Transverse colon (tissue), 4 donors: ENCODE measurements around the gene CCL11. TPM values are rescaled to one million over a fixed set of nuclear protein-coding genes. Genes with fewer than 3 reads are reported as not detected.

Experiments used
- DNase-seq: peaks from one replicate; pipeline ENCODE4 v3.0.0-alpha.2; 2019
- H3K27ac ChIP-seq, 4 donors: fragments of 200-600 bp; sonication (generic); 2 replicates each; pipeline ENCODE4 v1.5.1; 2016 to 2018; ENCODE audit warnings: inconsistent platforms in 4 of 4
- H3K27me3 ChIP-seq: fragments of 200-600 bp; sonication (generic); 2 replicates; pipeline ENCODE4 v1.5.1; 2017; ENCODE audit warnings: inconsistent platforms
- H3K36me3 ChIP-seq, 4 donors: fragments of 200-600 bp; sonication (generic); 2 replicates each; pipeline ENCODE4 v1.5.1; 2017 to 2019; ENCODE audit warnings: inconsistent platforms in 4 of 4
- H3K4me1 ChIP-seq, 4 donors: fragments of 200-600 bp; sonication (generic); 2 replicates each; pipeline ENCODE4 v1.5.1; 2017 to 2020; ENCODE audit warnings: inconsistent platforms in 4 of 4
- H3K4me3 ChIP-seq, 4 donors: fragments of 200-600 bp; sonication (generic); 1 replicate in 1 of 4; 2 replicates in 3 of 4; pipeline versions ENCODE4 v1.5.1 to v1.6.1; 2017 to 2019; ENCODE audit warnings: inconsistent platforms in 4 of 4
- H3K9me3 ChIP-seq, 2 donors: fragments of 200-600 bp; sonication (generic); 2 replicates each; pipeline ENCODE4 v1.5.1; 2017 to 2019; ENCODE audit warnings: inconsistent platforms in 2 of 2
- CTCF ChIP-seq, 5 experiments: fragments of 200-600 bp in 3 of 5; fragments of 450-650 bp in 2 of 5; sonication (generic) in 3 of 5; IDR thresholded peaks; 1 replicate in 2 of 5; 2 replicates in 3 of 5; pipeline ENCODE4 v1.5.1; 2016 to 2017; ENCODE audit warnings: antibody characterized with exemption in 5 of 5, inconsistent platforms in 3 of 5, mild to moderate bottlenecking in 2 of 5, moderate library complexity in 1 of 5
- EP300 ChIP-seq: sonication (generic); formaldehyde crosslinking; IDR thresholded peaks from one replicate; pipeline ENCODE4 v1.6.1; 2017; ENCODE audit warnings: antibody characterized with exemption, low read depth
- POLR2A ChIP-seq: fragments of 450-650 bp; IDR thresholded peaks from one replicate; pipeline ENCODE4 v1.6.1; 2016; ENCODE audit warnings: antibody characterized with exemption, mild to moderate bottlenecking, moderate library complexity
- POLR2AphosphoS5 ChIP-seq, 3 donors: sonication (generic); formaldehyde crosslinking; IDR thresholded peaks; one replicate each; pipeline ENCODE4 v1.6.1; 2016; ENCODE audit warnings: antibody characterized with exemption in 3 of 3
- WGBS, 2 donors: methylation state at CpG; one replicate each; pipeline ENCODE4 v1.1.5; 2018; ENCODE audit warnings: low coverage in 1 of 2; 5-methylcytosine and 5-hydroxymethylcytosine counted together
- in situ Hi-C, 4 donors: fragments of 200-750 bp; cut with MboI; loops; one replicate each; pipeline versions ENCODE4 v1.15.0 to v1.15.1; 2017; ENCODE audit warnings: low sequenced_read_pairs in 3 of 4, low pct_ligation_motif_present in 1 of 4, low pct_unique_long_range_greater_than_20kb in 1 of 4
- intact Hi-C: fragments of 100-400 bp; cut with DNase I; formaldehyde crosslinking; loops from one replicate; pipeline ENCODE4 v1.15.1; 2023; ENCODE audit warnings: low total_unique reads
- total RNA-seq, 4 donors: library from RNA; depleted of rRNA; stranded (reverse); fragments of >200 nt; gene quantifications; one replicate each; pipeline ENCODE4 v1.1.0, GENCODE V29; 2016

The CCL11 gene
- total RNA-seq, 4 donors from 2014 or later = 3.0 to 10.5 (median 5.8) TPM

- 5 to 9% methylated on average over 7 to 11 of the region's 11 CpGs for WGBS, 2 donors
- in situ Hi-C loops = no loop called here
- H3K9me3 ChIP-seq = no peaks in the 10 kb centered on the region
- H3K4me1 ChIP-seq = peaks cover 29 to 55% (median 47%) of the 10 kb centered on the region in 4 donors
- intact Hi-C loops = no loop called here
- peak within 1 kb of the TSS in 3 of 4 donors; percentile 23 to 35 (median 26) for H3K4me3 ChIP-seq
- TF ChIP-seq CTCF (IDR thresholded peaks at IDR 0.05) = no peak
- peak; percentile 56 for TF ChIP-seq POLR2A
- TF ChIP-seq EP300 = no peak
- TF ChIP-seq POLR2AphosphoS5 (IDR thresholded peaks at IDR 0.05) = peak; percentile 59 to 70 (median 59)
- peak within 1 kb of the TSS; percentile 74 to 88 (median 85) for H3K27ac ChIP-seq
- H3K36me3 ChIP-seq = no peaks in the 10 kb centered on the region
- DNase-seq = peak; percentile 50
- H3K27me3 ChIP-seq = no peaks in the 10 kb centered on the region
These were observed 30.7 kb upstream of the CCL11 start, which contains the start of gene CCL2 for GRCh38 chr17:34254651-34255380. Gene CCL2 (plus strand): TSS chr17:34255285. CDS start chr17:34255350, 65 bp downstream.

- DNase-seq = no peak
- intact Hi-C loops (no loop called here), in situ Hi-C loops (no loop called here)
- H3K27ac ChIP-seq = peak overlapping the region; percentile 74 to 88 (median 85)
- H3K36me3 ChIP-seq = no peaks in the 10 kb centered on the region
- peaks cover 29 to 50% (median 44%) of the 10 kb centered on the region in 4 donors for H3K4me1 ChIP-seq
- no peak for TF ChIP-seq EP300
- TF ChIP-seq POLR2AphosphoS5 (IDR thresholded peaks at IDR 0.05) = no peak
- no peak for TF ChIP-seq POLR2A
- no peak for TF ChIP-seq CTCF (IDR thresholded peaks at IDR 0.05)
- H3K27me3 ChIP-seq = no peaks in the 10 kb centered on the region
- no peaks in the 10 kb centered on the region for H3K9me3 ChIP-seq
- peak overlapping the region in 3 of 4 donors; percentile 23 to 35 (median 26) for H3K4me3 ChIP-seq
- 50% methylated on average over 5 of the region's 5 CpGs; no CpG with 5 or more reads in 1 of the 2 donors for WGBS, 2 donors
These were observed 30.2 kb upstream of the CCL11 start for GRCh38 chr17:34255381-34255732.

GRCh38 chr17:34255841-34256240 lies 29.7 kb upstream of the CCL11 start:
- 75% methylated on average over 1 of the region's 1 CpG; no CpG with 5 or more reads in 1 of the 2 donors for WGBS, 2 donors
- Histone ChIP-seq H3K36me3 (no peaks in the 10 kb centered on the region), H3K27ac (peak overlapping the region; percentile 74 to 88 (median 85)), H3K4me1 (peaks cover 29 to 45% (median 39%) of the 10 kb centered on the region in 4 donors), H3K27me3 (no peaks in the 10 kb centered on the region), H3K4me3 (peak overlapping the region in 3 of 4 donors; percentile 23 to 35 (median 26)), H3K9me3 (no peaks in the 10 kb centered on the region)
- TF ChIP-seq EP300 (no peak), POLR2AphosphoS5 (IDR thresholded peaks at IDR 0.05) (no peak), CTCF (IDR thresholded peaks at IDR 0.05) (no peak), POLR2A (no peak)
- intact Hi-C loops (no loop called here), in situ Hi-C loops (no loop called here)
- DNase-seq = no peak

GRCh38 chr17:34257299-34257985 lies 28.1 kb upstream of the CCL11 start:
- TF ChIP-seq EP300 (no peak), CTCF (IDR thresholded peaks at IDR 0.05) (no peak), POLR2AphosphoS5 (IDR thresholded peaks at IDR 0.05) (no peak), POLR2A (no peak)
- in situ Hi-C loops (no loop called here), intact Hi-C loops (no loop called here)
- no peak overlapping the region for H3K27ac ChIP-seq
- no peaks in the 10 kb centered on the region for H3K27me3 ChIP-seq
- peaks cover 20 to 31% (median 26%) of the 10 kb centered on the region in 4 donors for H3K4me1 ChIP-seq
- 71 to 72% methylated on average over 4 to 5 of the region's 5 CpGs for WGBS, 2 donors
- no peak for DNase-seq
- no peak overlapping the region for H3K4me3 ChIP-seq
- no peaks in the 10 kb centered on the region for H3K9me3 ChIP-seq
- no peaks in the 10 kb centered on the region for H3K36me3 ChIP-seq
